Measurements from ENCODE around the gene ATP5PF. TPM values are rescaled to one million over a fixed set of nuclear protein-coding genes. Genes with fewer than 3 reads are reported as not detected.

Gene ATP5PF
- total and polyA plus RNA-seq, 2 experiments from 2014 or later: 127 to 751 TPM

DNA sequence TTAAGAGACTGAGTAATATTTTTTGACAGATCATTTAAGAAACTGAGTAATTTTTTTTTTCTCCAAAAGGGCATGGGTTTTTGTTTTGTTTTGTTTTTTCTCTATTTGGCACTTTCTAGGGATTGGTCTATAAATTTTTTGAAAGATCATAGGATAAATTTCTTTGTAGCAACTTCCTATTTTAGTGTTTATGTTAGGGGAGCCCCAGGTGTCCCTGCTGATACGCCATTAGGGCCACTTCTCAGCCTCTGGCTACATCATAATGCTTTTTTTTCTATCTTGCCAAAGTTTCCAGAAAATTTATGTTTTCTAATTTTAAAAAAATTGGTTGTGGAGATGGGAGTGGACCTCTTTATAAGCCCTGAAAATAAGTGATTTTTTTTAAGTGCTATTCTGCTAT is 2.7 kb upstream of the ATP5PF start:
- H3K9me3 Mint-ChIP-seq: no peaks in the 10 kb centered on the region; the same call in 2 of the 3 replicates
- H3K27ac ChIP-seq (ENCODE audit: low read depth): no peak overlapping the region
- H2AFZ ChIP-seq: no peak overlapping the region
- H3K27me3 ChIP-seq (ENCODE audit: insufficient read depth): no peaks in the 10 kb centered on the region
- no peaks in the 10 kb centered on the region for H3K36me3 ChIP-seq (ENCODE audit: insufficient read depth)
- TF ChIP-seq ZNF331 (CRISPR knock-in tag; IDR thresholded peaks at IDR 0.05; ENCODE audit: low read depth) (no peak), NANOG (IDR thresholded peaks at IDR 0.05; ENCODE audit: borderline replicate concordance) (no peak), STAT1 (IDR thresholded peaks at IDR 0.05; ENCODE audit: unreplicated experiment) (no peak), POLR2AphosphoS5 (IDR thresholded peaks at IDR 0.05; ENCODE audit: low read depth) (no peak), CREB1 (CRISPR knock-in tag; IDR thresholded peaks at IDR 0.05; ENCODE audit: low read depth) (no peak), JUNB (IDR thresholded peaks at IDR 0.05; ENCODE audit: unreplicated experiment) (no peak), ZNF114 (CRISPR knock-in tag; IDR thresholded peaks at IDR 0.05) (no peak), EZH2phosphoT487 (IDR thresholded peaks at IDR 0.05; ENCODE audit: unreplicated experiment) (no peak), EZH2 (IDR thresholded peaks at IDR 0.05; ENCODE audit: low read depth, unreplicated experiment) (no peak)
- TF ChIP-seq, protein P1, sequence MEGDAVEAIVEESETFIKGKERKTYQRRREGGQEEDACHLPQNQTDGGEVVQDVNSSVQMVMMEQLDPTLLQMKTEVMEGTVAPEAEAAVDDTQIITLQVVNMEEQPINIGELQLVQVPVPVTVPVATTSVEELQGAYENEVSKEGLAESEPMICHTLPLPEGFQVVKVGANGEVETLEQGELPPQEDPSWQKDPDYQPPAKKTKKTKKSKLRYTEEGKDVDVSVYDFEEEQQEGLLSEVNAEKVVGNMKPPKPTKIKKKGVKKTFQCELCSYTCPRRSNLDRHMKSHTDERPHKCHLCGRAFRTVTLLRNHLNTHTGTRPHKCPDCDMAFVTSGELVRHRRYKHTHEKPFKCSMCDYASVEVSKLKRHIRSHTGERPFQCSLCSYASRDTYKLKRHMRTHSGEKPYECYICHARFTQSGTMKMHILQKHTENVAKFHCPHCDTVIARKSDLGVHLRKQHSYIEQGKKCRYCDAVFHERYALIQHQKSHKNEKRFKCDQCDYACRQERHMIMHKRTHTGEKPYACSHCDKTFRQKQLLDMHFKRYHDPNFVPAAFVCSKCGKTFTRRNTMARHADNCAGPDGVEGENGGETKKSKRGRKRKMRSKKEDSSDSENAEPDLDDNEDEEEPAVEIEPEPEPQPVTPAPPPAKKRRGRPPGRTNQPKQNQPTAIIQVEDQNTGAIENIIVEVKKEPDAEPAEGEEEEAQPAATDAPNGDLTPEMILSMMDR (conservative IDR thresholded peaks at IDR 0.05; ENCODE audit: low read depth in 2 of 2): no peak
- TF ChIP-seq, protein P2, sequence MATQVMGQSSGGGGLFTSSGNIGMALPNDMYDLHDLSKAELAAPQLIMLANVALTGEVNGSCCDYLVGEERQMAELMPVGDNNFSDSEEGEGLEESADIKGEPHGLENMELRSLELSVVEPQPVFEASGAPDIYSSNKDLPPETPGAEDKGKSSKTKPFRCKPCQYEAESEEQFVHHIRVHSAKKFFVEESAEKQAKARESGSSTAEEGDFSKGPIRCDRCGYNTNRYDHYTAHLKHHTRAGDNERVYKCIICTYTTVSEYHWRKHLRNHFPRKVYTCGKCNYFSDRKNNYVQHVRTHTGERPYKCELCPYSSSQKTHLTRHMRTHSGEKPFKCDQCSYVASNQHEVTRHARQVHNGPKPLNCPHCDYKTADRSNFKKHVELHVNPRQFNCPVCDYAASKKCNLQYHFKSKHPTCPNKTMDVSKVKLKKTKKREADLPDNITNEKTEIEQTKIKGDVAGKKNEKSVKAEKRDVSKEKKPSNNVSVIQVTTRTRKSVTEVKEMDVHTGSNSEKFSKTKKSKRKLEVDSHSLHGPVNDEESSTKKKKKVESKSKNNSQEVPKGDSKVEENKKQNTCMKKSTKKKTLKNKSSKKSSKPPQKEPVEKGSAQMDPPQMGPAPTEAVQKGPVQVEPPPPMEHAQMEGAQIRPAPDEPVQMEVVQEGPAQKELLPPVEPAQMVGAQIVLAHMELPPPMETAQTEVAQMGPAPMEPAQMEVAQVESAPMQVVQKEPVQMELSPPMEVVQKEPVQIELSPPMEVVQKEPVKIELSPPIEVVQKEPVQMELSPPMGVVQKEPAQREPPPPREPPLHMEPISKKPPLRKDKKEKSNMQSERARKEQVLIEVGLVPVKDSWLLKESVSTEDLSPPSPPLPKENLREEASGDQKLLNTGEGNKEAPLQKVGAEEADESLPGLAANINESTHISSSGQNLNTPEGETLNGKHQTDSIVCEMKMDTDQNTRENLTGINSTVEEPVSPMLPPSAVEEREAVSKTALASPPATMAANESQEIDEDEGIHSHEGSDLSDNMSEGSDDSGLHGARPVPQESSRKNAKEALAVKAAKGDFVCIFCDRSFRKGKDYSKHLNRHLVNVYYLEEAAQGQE (IDR thresholded peaks at IDR 0.05; ENCODE audit: unreplicated experiment): no peak
- TF ChIP-seq, protein P3, sequence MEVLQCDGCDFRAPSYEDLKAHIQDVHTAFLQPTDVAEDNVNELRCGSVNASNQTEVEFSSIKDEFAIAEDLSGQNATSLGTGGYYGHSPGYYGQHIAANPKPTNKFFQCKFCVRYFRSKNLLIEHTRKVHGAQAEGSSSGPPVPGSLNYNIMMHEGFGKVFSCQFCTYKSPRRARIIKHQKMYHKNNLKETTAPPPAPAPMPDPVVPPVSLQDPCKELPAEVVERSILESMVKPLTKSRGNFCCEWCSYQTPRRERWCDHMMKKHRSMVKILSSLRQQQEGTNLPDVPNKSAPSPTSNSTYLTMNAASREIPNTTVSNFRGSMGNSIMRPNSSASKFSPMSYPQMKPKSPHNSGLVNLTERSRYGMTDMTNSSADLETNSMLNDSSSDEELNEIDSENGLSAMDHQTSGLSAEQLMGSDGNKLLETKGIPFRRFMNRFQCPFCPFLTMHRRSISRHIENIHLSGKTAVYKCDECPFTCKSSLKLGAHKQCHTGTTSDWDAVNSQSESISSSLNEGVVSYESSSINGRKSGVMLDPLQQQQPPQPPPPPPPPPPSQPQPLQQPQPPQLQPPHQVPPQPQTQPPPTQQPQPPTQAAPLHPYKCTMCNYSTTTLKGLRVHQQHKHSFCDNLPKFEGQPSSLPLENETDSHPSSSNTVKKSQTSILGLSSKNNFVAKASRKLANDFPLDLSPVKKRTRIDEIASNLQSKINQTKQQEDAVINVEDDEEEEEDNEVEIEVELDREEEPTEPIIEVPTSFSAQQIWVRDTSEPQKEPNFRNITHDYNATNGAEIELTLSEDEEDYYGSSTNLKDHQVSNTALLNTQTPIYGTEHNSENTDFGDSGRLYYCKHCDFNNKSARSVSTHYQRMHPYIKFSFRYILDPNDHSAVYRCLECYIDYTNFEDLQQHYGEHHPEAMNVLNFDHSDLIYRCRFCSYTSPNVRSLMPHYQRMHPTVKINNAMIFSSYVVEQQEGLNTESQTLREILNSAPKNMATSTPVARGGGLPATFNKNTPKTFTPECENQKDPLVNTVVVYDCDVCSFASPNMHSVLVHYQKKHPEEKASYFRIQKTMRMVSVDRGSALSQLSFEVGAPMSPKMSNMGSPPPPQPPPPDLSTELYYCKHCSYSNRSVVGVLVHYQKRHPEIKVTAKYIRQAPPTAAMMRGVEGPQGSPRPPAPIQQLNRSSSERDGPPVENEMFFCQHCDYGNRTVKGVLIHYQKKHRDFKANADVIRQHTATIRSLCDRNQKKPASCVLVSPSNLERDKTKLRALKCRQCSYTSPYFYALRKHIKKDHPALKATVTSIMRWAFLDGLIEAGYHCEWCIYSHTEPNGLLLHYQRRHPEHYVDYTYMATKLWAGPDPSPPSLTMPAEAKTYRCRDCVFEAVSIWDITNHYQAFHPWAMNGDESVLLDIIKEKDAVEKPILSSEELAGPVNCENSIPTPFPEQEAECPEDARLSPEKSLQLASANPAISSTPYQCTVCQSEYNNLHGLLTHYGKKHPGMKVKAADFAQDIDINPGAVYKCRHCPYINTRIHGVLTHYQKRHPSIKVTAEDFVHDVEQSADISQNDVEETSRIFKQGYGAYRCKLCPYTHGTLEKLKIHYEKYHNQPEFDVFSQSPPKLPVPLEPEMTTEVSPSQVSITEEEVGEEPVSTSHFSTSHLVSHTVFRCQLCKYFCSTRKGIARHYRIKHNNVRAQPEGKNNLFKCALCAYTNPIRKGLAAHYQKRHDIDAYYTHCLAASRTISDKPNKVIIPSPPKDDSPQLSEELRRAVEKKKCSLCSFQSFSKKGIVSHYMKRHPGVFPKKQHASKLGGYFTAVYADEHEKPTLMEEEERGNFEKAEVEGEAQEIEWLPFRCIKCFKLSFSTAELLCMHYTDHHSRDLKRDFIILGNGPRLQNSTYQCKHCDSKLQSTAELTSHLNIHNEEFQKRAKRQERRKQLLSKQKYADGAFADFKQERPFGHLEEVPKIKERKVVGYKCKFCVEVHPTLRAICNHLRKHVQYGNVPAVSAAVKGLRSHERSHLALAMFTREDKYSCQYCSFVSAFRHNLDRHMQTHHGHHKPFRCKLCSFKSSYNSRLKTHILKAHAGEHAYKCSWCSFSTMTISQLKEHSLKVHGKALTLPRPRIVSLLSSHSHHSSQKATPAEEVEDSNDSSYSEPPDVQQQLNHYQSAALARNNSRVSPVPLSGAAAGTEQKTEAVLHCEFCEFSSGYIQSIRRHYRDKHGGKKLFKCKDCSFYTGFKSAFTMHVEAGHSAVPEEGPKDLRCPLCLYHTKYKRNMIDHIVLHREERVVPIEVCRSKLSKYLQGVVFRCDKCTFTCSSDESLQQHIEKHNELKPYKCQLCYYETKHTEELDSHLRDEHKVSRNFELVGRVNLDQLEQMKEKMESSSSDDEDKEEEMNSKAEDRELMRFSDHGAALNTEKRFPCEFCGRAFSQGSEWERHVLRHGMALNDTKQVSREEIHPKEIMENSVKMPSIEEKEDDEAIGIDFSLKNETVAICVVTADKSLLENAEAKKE (CRISPR knock-in tag; IDR thresholded peaks at IDR 0.05): no peak
- peaks cover 75% of the 10 kb centered on the region for H3K79me2 ChIP-seq (replicated peaks; ENCODE audit: insufficient read depth)
- peaks cover 14% of the 10 kb centered on the region for H3K4me1 Mint-ChIP-seq
- H3K4me1 ChIP-seq (ENCODE audit: insufficient read depth): peaks cover 10% of the 10 kb centered on the region; the same call in 1 of the 2 replicates
- no peaks in the 10 kb centered on the region for H3F3A ChIP-seq (replicated peaks; ENCODE audit: low read depth)
- H3K4me3 Mint-ChIP-seq: no peak overlapping the region
- DNase-seq (ENCODE audit: low spot score): no peak
- no peak overlapping the region for H3K4me3 ChIP-seq
- peak overlapping the region; percentile 79; the same call in 1 of the 2 replicates for H3K4me2 ChIP-seq
- no peak for ATAC-seq
- no peak overlapping the region for H3K27ac Mint-ChIP-seq
- H3K27me3 Mint-ChIP-seq (ENCODE audit: insufficient read depth, low read depth, poor library complexity): peaks cover 11% of the 10 kb centered on the region
- peaks cover 4% of the 10 kb centered on the region; the same call in 1 of the 3 replicates for H3K36me3 Mint-ChIP-seq (ENCODE audit: low read depth)
- H3K9me2 ChIP-seq (ENCODE audit: insufficient read depth): no peaks in the 10 kb centered on the region
- H4K20me1 ChIP-seq (replicated peaks; ENCODE audit: insufficient read depth): peaks cover 6% of the 10 kb centered on the region; the same call in 1 of the 2 replicates
